Activated T-helper 2 cell treated with anti-CD3 and anti-CD28 coated beads, Interferon-gamma antibody, Interleukin-2, Interleukin-4, amounts not matched to agents 10 μg/mL and 5 μg/mL and 100 μg/mL, durations not matched to agents 14 hours and 24 hours and 36 hours (primary cell): ENCODE results near the gene ALG1L2. TPM values are rescaled to one million over a fixed set of nuclear protein-coding genes. Genes with fewer than 3 reads are reported as not detected.
"Not testable (repeated sequence)": the region's sequence is repeated elsewhere in the genome, so short reads cannot be mapped to it uniquely, and the experiment has no call there.

Experiments
- DNase-seq: peaks from one replicate; pipeline ENCODE4 v3.0.0; 2021; ENCODE audit warnings: low spot score
- H3K27ac Mint-ChIP-seq: one replicate; pipeline ENCODE4 v1.8.0; 2021; ENCODE audit warnings: mixed read lengths
- H3K27me3 Mint-ChIP-seq: one replicate; pipeline ENCODE4 v1.8.0; 2021; ENCODE audit warnings: low read depth, mixed read lengths
- H3K36me3 Mint-ChIP-seq: one replicate; pipeline ENCODE4 v1.8.0; 2021; ENCODE audit warnings: low read depth, mixed read lengths
- H3K4me1 Mint-ChIP-seq: one replicate; pipeline ENCODE4 v1.8.0; 2021; ENCODE audit warnings: low read depth, mixed read lengths
- H3K4me3 Mint-ChIP-seq: one replicate; pipeline ENCODE4 v1.8.0; 2021; ENCODE audit warnings: low read depth, mild to moderate bottlenecking, moderate library complexity, mixed read lengths
- H3K9me3 Mint-ChIP-seq: one replicate; pipeline ENCODE4 v1.8.0; 2021; ENCODE audit warnings: mixed read lengths
- intact Hi-C: fragments of 100-400 bp; cut with micrococcal nuclease; formaldehyde crosslinking; loops from one replicate; pipeline ENCODE4 v1.15.1; 2023
- total RNA-seq: library from RNA; stranded (reverse); gene quantifications from 2 replicates; pipeline ENCODE4 v1.2.3, GENCODE V29; 2022

Gene ALG1L2
- total RNA-seq, 1 donor from 2014 or later, result not detected

DNA sequence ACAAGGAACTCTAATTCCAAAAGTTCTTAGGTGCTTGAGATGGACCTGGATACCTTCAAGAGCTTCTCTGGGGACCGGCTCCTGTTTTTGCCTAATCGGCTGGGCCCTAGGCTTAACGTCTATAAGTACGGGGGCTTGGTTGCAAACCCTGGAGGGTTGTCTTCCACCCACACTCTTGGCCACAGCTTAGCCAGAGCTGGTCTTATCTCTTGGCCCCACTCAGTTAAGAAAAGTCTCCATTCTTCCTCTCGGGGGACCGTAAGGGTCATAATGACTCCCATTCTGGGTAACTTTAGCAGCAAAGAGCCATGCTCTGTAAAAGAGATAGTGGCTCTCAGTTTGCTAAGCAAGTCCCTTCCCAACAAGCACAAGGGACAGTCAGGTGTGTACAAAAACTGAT, 64.8 kb downstream of the ALG1L2 start:
- H3K36me3 Mint-ChIP-seq, H3K4me1 Mint-ChIP-seq, H3K9me3 Mint-ChIP-seq, H3K4me3 Mint-ChIP-seq, intact Hi-C loops, DNase-seq, H3K27ac Mint-ChIP-seq: not testable (repeated sequence)
- peaks cover 18% of the 10 kb centered on the region for H3K27me3 Mint-ChIP-seq

Other genes starting within 250 kb of the ALG1L2 start
- gene TMCC1, start 188.1 kb upstream of the ALG1L2 start, total RNA-seq, result 18.0 and 21.3 TPM in 2 replicates
- gene TRH, start 107.1 kb upstream of the ALG1L2 start, total RNA-seq, result not detected in 2 replicates